Measurements from ENCODE around the gene ARRDC2. TPM values are rescaled to one million over a fixed set of nuclear protein-coding genes. Genes with fewer than 3 reads are reported as not detected.

ARRDC2 gene
- total RNA-seq, 1 donor from 2014 or later: 3.3 TPM

- Mint-ChIP-seq H3K27me3 (peaks cover 21% of the 10 kb centered on the region), H3K9me3 (ENCODE audit: low read depth) (peaks cover 4% of the 10 kb centered on the region), H3K36me3 (ENCODE audit: insufficient read depth) (no peaks in the 10 kb centered on the region), H3K27ac (no peak overlapping the region), H3K4me3 (ENCODE audit: low read depth) (no peak overlapping the region), H3K4me1 (ENCODE audit: low read depth) (peaks cover 4% of the 10 kb centered on the region)
- TF ChIP-seq, protein P1, sequence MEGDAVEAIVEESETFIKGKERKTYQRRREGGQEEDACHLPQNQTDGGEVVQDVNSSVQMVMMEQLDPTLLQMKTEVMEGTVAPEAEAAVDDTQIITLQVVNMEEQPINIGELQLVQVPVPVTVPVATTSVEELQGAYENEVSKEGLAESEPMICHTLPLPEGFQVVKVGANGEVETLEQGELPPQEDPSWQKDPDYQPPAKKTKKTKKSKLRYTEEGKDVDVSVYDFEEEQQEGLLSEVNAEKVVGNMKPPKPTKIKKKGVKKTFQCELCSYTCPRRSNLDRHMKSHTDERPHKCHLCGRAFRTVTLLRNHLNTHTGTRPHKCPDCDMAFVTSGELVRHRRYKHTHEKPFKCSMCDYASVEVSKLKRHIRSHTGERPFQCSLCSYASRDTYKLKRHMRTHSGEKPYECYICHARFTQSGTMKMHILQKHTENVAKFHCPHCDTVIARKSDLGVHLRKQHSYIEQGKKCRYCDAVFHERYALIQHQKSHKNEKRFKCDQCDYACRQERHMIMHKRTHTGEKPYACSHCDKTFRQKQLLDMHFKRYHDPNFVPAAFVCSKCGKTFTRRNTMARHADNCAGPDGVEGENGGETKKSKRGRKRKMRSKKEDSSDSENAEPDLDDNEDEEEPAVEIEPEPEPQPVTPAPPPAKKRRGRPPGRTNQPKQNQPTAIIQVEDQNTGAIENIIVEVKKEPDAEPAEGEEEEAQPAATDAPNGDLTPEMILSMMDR (IDR thresholded peaks at IDR 0.05; ENCODE audit: unreplicated experiment): no peak
- no peak for DNase-seq (ENCODE audit: low spot score, unreplicated experiment)
Observed at GRCh38 chr19:18041054-18041453, 33.1 kb downstream of the ARRDC2 start.

DNA sequence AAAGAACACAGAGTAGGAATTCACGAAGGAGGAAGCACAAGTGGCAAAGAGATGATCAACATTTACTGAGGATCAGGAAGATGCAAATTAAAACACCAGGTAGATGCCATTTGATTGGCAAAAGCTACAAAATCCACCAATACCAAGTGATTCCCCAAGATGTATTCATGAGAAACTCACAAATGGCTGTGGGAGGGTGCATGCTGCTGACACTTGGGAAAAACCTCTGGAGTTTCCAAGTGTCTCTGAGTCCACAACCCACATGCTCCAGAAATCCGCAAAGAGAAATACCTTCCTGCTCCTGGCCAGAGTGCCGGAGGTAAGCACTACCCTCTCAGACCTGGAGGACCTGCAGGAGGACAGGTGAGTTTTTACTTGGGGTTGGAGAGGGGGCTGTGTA is 35.7 kb downstream of the ARRDC2 start:
- Mint-ChIP-seq H3K36me3 (ENCODE audit: insufficient read depth) (no peaks in the 10 kb centered on the region), H3K4me1 (ENCODE audit: low read depth) (peaks cover 4% of the 10 kb centered on the region)

DNA sequence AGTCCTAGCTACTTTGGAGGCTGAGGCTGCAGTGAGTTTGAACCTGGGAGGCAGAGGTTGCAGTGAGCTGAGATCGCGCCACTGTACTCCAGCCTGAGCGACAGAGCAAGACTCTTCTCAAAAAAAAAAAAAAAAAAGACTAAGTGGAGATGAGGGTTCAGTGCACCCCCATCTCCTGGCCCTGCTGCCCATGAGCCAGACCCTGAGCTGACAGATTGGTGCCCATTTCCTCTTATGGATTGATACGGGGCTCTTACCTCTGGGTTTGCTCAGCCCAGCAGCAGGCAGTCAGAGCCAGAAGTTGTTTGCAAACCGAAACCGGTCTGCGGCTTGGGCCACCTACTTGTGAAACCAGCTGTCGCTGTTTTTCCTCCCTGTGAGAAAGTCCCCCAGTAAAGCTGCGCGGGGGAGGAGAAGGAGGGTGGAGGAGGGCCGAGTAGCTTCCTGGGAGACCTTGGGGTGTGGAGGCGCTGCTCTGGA is 36.9 kb downstream of the ARRDC2 start:
- H3K4me1 Mint-ChIP-seq (ENCODE audit: low read depth): peaks cover 4% of the 10 kb centered on the region
- TF ChIP-seq, protein P1 (IDR thresholded peaks at IDR 0.05; ENCODE audit: unreplicated experiment): no peak
- no peak overlapping the region for H3K4me3 Mint-ChIP-seq (ENCODE audit: low read depth)
- peak overlapping the region; percentile 76 for H3K27ac Mint-ChIP-seq
- peak; percentile 28 for DNase-seq (ENCODE audit: low spot score, unreplicated experiment)
- no peaks in the 10 kb centered on the region for H3K36me3 Mint-ChIP-seq (ENCODE audit: insufficient read depth)
- H3K27me3 Mint-ChIP-seq: peaks cover 32% of the 10 kb centered on the region
- H3K9me3 Mint-ChIP-seq (ENCODE audit: low read depth): peaks cover 4% of the 10 kb centered on the region

More for the DNA sequence above, 35.7 kb downstream of the ARRDC2 start:
- Mint-ChIP-seq H3K4me3 (ENCODE audit: low read depth) (no peak overlapping the region), H3K27ac (no peak overlapping the region), H3K27me3 (peaks cover 30% of the 10 kb centered on the region), H3K9me3 (ENCODE audit: low read depth) (peaks cover 4% of the 10 kb centered on the region)
- TF ChIP-seq, protein P1 (IDR thresholded peaks at IDR 0.05; ENCODE audit: unreplicated experiment): no peak
- no peak for DNase-seq (ENCODE audit: low spot score, unreplicated experiment)

DNA sequence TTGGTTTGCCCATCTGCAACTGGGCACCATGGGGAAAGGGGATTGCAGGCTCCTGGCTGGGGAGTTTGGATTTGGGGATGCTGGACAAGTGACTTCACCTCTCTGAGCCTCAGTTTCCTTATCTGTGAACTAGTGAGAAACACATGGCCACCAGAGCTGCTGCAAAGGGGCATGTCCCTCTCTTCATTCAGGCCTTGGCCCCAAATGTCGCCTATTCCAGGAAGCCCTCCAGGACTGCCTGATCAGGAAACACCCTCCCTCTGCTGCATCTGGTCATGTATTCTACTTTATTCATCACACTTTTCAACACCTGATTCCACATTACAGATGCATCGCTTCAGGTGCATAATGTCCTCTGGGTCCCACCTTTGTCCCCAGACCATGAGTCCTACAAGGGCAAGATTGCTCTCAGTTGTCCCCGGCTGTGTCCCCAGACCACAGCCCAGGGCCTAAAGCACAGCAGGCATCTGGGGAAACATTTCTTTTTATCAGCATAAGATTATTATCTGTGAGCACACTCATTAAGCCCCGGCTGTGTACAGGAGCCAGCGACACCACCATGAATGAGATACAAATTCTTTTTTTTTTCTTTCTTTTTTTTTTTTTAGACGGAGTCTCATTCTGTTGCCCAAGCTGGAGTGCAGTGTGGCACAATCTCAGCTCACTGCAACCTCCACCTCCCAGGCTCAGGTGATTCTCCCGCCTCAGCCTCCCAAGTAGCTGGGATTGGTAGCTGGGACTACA is 37.5 kb downstream of the ARRDC2 start:
- Mint-ChIP-seq H3K4me1 (ENCODE audit: low read depth) (peaks cover 4% of the 10 kb centered on the region), H3K36me3 (ENCODE audit: insufficient read depth) (no peaks in the 10 kb centered on the region), H3K27ac (peak overlapping the region; percentile 73), H3K4me3 (ENCODE audit: low read depth) (no peak overlapping the region), H3K9me3 (ENCODE audit: low read depth) (peaks cover 4% of the 10 kb centered on the region), H3K27me3 (peaks cover 38% of the 10 kb centered on the region)
- no peak for DNase-seq (ENCODE audit: low spot score, unreplicated experiment)
- TF ChIP-seq, protein P1 (IDR thresholded peaks at IDR 0.05; ENCODE audit: unreplicated experiment): no peak

DNA sequence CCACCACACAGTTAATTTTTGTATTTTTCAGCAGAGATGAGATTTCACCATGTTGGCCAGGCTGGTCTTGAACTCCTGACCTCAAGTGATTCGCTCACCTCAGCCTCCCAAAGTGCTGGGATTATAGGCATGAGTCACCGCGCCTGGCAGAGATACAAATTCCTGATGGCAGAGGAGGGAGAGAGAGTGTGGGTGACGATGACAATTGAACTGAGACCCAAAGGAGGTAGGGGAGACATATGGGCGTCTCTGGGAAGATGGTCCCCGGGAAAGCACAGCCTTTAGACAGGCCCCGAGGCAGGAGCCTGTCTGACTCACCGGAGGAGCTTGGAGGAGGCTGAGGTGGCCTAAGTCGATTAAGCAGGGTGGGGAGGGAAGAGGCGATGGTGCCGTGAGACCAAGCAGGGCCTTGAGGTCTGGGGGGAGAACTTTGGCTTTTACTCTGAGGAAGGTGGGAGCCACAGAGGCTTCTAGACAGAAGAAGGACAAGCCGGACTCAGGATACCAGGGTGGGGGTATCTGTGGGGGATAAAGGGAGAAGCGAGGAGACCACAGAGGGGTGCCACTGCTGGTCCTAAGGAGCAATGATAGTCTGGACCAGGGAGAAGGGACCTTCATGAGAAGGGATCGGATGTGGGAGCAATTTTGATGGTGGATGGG is 38.2 kb downstream of the ARRDC2 start:
- TF ChIP-seq, protein P1 (IDR thresholded peaks at IDR 0.05; ENCODE audit: unreplicated experiment): no peak
- no peak for DNase-seq (ENCODE audit: low spot score, unreplicated experiment)
- Mint-ChIP-seq H3K9me3 (ENCODE audit: low read depth) (no peaks in the 10 kb centered on the region), H3K27me3 (peaks cover 37% of the 10 kb centered on the region), H3K27ac (no peak overlapping the region), H3K36me3 (ENCODE audit: insufficient read depth) (no peaks in the 10 kb centered on the region), H3K4me1 (ENCODE audit: low read depth) (peaks cover 4% of the 10 kb centered on the region), H3K4me3 (ENCODE audit: low read depth) (no peak overlapping the region)

All from progenitor cell of endocrine pancreas (in vitro differentiated cells).